NCI-H1436 (cell line): ENCODE data around the gene LRRFIP2.
"Not testable (repeated sequence)": the region's sequence is repeated elsewhere in the genome, so short reads cannot be mapped to it uniquely, and the experiment has no call there.

Source experiments
- DNase-seq: peaks from one replicate; lab custom pipeline; 2025; lab: John Stamatoyannopoulos, UW

Gene LRRFIP2

GRCh38 chr3:37064747-37065146 lies 109.6 kb downstream of the LRRFIP2 start:
- no peak for DNase-seq

- DNase-seq = no peak
Observed at GRCh38 chr3:37058117-37058516, 116.3 kb downstream of the LRRFIP2 start.

GRCh38 chr3:37056826-37057225 lies 117.6 kb downstream of the LRRFIP2 start:
- no peak for DNase-seq

GRCh38 chr3:37055077-37055476 lies 119.3 kb downstream of the LRRFIP2 start:
- DNase-seq = not testable (repeated sequence)

- DNase-seq = no peak
Observed at GRCh38 chr3:37054370-37054769, 120.0 kb downstream of the LRRFIP2 start.

- no peak for DNase-seq
Observed at GRCh38 chr3:37053753-37054152, 120.6 kb downstream of the LRRFIP2 start.

GRCh38 chr3:37053337-37053736 lies 121.0 kb downstream of the LRRFIP2 start:
- no peak for DNase-seq

GRCh38 chr3:37052860-37053259 lies 121.5 kb downstream of the LRRFIP2 start:
- no peak for DNase-seq

- no peak for DNase-seq
Observed at GRCh38 chr3:37050282-37050681, 124.1 kb downstream of the LRRFIP2 start.

- not testable (repeated sequence) for DNase-seq
Observed at GRCh38 chr3:37042712-37043111, 131.7 kb downstream of the LRRFIP2 start.

GRCh38 chr3:37041546-37042195 lies 132.7 kb downstream of the LRRFIP2 start:
- DNase-seq = no peak

GRCh38 chr3:37040231-37040630 lies 134.2 kb downstream of the LRRFIP2 start:
- DNase-seq = no peak

- DNase-seq = no peak
Observed at GRCh38 chr3:37039161-37039846, 135.1 kb downstream of the LRRFIP2 start.

GRCh38 chr3:37037352-37037751 lies 137.0 kb downstream of the LRRFIP2 start:
- no peak for DNase-seq

- no peak for DNase-seq
Observed at GRCh38 chr3:37032961-37033360, 141.4 kb downstream of the LRRFIP2 start.

GRCh38 chr3:37031096-37031682 lies 143.2 kb downstream of the LRRFIP2 start:
- DNase-seq = no peak

- DNase-seq = no peak
Observed at GRCh38 chr3:37030588-37030987, 143.8 kb downstream of the LRRFIP2 start.

GRCh38 chr3:37029516-37030163 lies 144.7 kb downstream of the LRRFIP2 start:
- no peak for DNase-seq

- DNase-seq = no peak
Observed at GRCh38 chr3:37029111-37029510, 145.3 kb downstream of the LRRFIP2 start.

- DNase-seq = no peak
Observed at GRCh38 chr3:37028329-37028728, 146.1 kb downstream of the LRRFIP2 start.

- DNase-seq = no peak
Observed at GRCh38 chr3:37026851-37027250, 147.5 kb downstream of the LRRFIP2 start.

- no peak for DNase-seq
Observed at GRCh38 chr3:37025561-37026335, 148.6 kb downstream of the LRRFIP2 start.
